Endothelial cell of umbilical vein (primary cell): ENCODE data around the gene EEF1AKMT4. TPM values are rescaled to one million over a fixed set of nuclear protein-coding genes. Genes with fewer than 3 reads are reported as not detected.

ENCODE experiments used
- BruUV-seq: library from RNA; stranded (reverse); fragments of 400-500 nt; replicated peaks from 2 replicates; lab custom pipeline; 2021; lab: Mats Ljungman, UMichigan
- CTCF ChIA-PET: fragments of 300-600, 350-600 bp; sonication (Branson Sonifier 250); formaldehyde crosslinking; loops from one replicate; lab custom pipeline; 2021; ENCODE audit warnings: antibody characterized with exemption, inconsistent platforms; lab: Charles Lee
- POLR2A ChIA-PET: fragments of 300-600, 350-600 bp; sonication (Branson Sonifier 250); formaldehyde crosslinking; loops from one replicate; lab custom pipeline; 2021; ENCODE audit warnings: antibody characterized with exemption, inconsistent platforms; lab: Charles Lee
- DNase-seq: peaks from one replicate; pipeline ENCODE4 v3.0.0-alpha.2; 2011; ENCODE audit warnings: low read depth, low spot score
- FAIRE-seq: peaks from 2 replicates; lab custom pipeline; 2011; peaks lifted over from hg19 to GRCh38; lab: Jason Lieb, UNC
- H2AFZ ChIP-seq: 2 replicates; pipeline ENCODE4 v1.6.0; 2012; ENCODE audit warnings: low read depth, low read length, control low read depth, inconsistent platforms
- H3K27ac ChIP-seq: 2 replicates; pipeline ENCODE4 v1.5.1; 2011; ENCODE audit warnings: low read depth, mild to moderate bottlenecking, control low read depth, low read length, moderate library complexity; ENCODE audit not compliant: insufficient read depth
- H3K27me3 ChIP-seq, 2 experiments: 2 replicates each; pipeline versions ENCODE4 v1.6.0 to v1.6.1; 2011; ENCODE audit warnings: low read length in 2 of 2, mixed read lengths in 1 of 2; ENCODE audit not compliant: control insufficient read depth in 2 of 2, insufficient read depth in 2 of 2
- H3K36me3 ChIP-seq, 2 experiments: 2 replicates in 1 of 2; 3 replicates in 1 of 2; pipeline ENCODE4 v1.5.1; 2011; ENCODE audit warnings: low read length in 2 of 2, mild to moderate bottlenecking in 1 of 2, moderate library complexity in 1 of 2; ENCODE audit not compliant: control insufficient read depth in 2 of 2, insufficient read depth in 2 of 2; ENCODE audit errors: extremely low read depth in 1 of 2
- H3K4me1 ChIP-seq: 3 replicates; pipeline ENCODE4 v1.5.1; 2011; ENCODE audit warnings: mild to moderate bottlenecking, low read length; ENCODE audit not compliant: control insufficient read depth, insufficient read depth; ENCODE audit errors: extremely low read depth
- H3K4me2 ChIP-seq: 2 replicates; pipeline ENCODE4 v1.6.1; 2011; ENCODE audit warnings: low read length, control low read depth, mixed read lengths; ENCODE audit not compliant: insufficient read depth
- H3K4me3 ChIP-seq, 3 experiments: fragments of 200-600 bp in 1 of 3; sonication (generic), shearing (Covaris generic) in 1 of 3; replicated peaks in 1 of 3; 2 replicates each; pipeline ENCODE4 v1.5.1; 2011 to 2016; ENCODE audit warnings: control low read depth in 3 of 3, low read length in 3 of 3, mild to moderate bottlenecking in 2 of 3, inconsistent platforms in 1 of 3, low read depth in 1 of 3, moderate library complexity in 1 of 3; ENCODE audit not compliant: insufficient read depth in 1 of 3
- H3K79me2 ChIP-seq: 2 replicates; pipeline ENCODE4 v1.6.0; 2012; ENCODE audit warnings: low read length, inconsistent platforms; ENCODE audit not compliant: control insufficient read depth, insufficient read depth
- H3K9ac ChIP-seq: replicated peaks from 2 replicates; pipeline ENCODE3; 2011; ENCODE audit warnings: low read length, control low read depth; ENCODE audit not compliant: insufficient read depth; ENCODE audit errors: extremely low read depth
- H3K9me1 ChIP-seq: replicated peaks from 3 replicates; pipeline ENCODE4 v1.6.0; 2011; ENCODE audit warnings: mild to moderate bottlenecking, low read length; ENCODE audit not compliant: control insufficient read depth, insufficient read depth; ENCODE audit errors: extremely low read depth
- H3K9me3 ChIP-seq: replicated peaks from 2 replicates; pipeline ENCODE4 v1.5.1; 2012; ENCODE audit warnings: low read length, inconsistent platforms; ENCODE audit not compliant: control insufficient read depth, insufficient read depth
- H4K20me1 ChIP-seq: replicated peaks from 2 replicates; pipeline ENCODE3; 2011; ENCODE audit warnings: mild to moderate bottlenecking, low read length; ENCODE audit not compliant: control insufficient read depth, insufficient read depth; ENCODE audit errors: extremely low read depth
- EZH2 ChIP-seq: IDR thresholded peaks from 2 replicates; pipeline ENCODE4 v1.6.1; 2012; ENCODE audit warnings: borderline replicate concordance, low read depth, mild to moderate bottlenecking, moderate library complexity, low read length, inconsistent platforms; ENCODE audit not compliant: severe bottlenecking
- FOS ChIP-seq: IDR thresholded peaks from 2 replicates; pipeline ENCODE4 v1.6.1; 2011; ENCODE audit warnings: mild to moderate bottlenecking, low read length, moderate library complexity, borderline replicate concordance; ENCODE audit not compliant: insufficient read depth
- MYC ChIP-seq: IDR thresholded peaks from one replicate; pipeline ENCODE4 v1.6.1; 2011; ENCODE audit warnings: mild to moderate bottlenecking, low read depth, low read length
- POLR2AphosphoS5 ChIP-seq: IDR thresholded peaks from 2 replicates; pipeline ENCODE4 v1.6.1; 2012; ENCODE audit warnings: low read depth, mild to moderate bottlenecking, control low read depth, low read length, moderate library complexity; ENCODE audit not compliant: insufficient read depth
- dilution Hi-C: fragments of 300-500 bp; cut with MboI; formaldehyde crosslinking; loops from one replicate; pipeline ENCODE4 v1.15.0; 2019; ENCODE audit warnings: low sequenced_read_pairs; ENCODE audit not compliant: extremely low pct_ligation_motif_present
- intact Hi-C: fragments of 100-400 bp; cut with micrococcal nuclease; formaldehyde crosslinking; loops from one replicate; pipeline ENCODE4 v1.10.0; 2022
- polyA plus RNA-seq, 4 experiments: library from polyadenylated mRNA; depleted of rRNA in 3 of 4; stranded (reverse) in 3 of 4; unstranded in 1 of 4; fragments of >200 nt; gene quantifications; 2 replicates each; pipeline versions ENCODE4 v1.2.1 to v1.2.3, GENCODE V29; 2011 to 2012; ENCODE audit warnings: missing spikeins in 1 of 4
- total RNA-seq: library from RNA; stranded (reverse); gene quantifications from 2 replicates; pipeline ENCODE4 v1.2.3, GENCODE V29; 2021
- TF ChIP-seq, protein P1 (sequence below): IDR thresholded peaks from 2 replicates; pipeline ENCODE4 v1.6.1; 2011; ENCODE audit not compliant: insufficient read depth, insufficient read length

The EEF1AKMT4 gene
- total and polyA plus RNA-seq, 2 donors (not counting 3 experiments of a cell fraction or from before 2014, with no cell fraction given): 3.4 to 8.0 TPM

DNA sequence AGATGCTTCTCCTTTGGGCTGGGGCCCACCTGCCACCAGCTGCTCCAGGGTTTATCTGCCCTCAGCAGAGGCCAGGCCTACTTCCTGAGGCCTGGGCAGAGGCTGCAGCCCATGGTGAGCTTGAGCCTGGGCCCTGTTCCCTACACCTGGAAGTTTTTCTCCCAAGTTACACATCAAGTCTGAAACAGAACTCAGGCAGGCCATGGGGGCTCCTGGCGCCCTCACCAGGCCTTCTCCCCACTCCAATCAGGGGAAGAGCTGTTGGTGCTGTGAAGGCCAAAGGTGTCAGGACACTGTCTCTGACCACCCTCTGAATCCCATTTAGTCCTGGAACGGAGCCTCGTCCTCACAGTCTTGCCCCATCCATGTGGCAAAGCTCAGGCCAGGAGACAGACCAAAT, 12.8 kb upstream of the EEF1AKMT4 start:
- H3K9me1 ChIP-seq: no peaks in the 10 kb centered on the region
- DNase-seq: no peak
- no peak for FAIRE-seq
- no peak overlapping the region for H2AFZ ChIP-seq
- BruUV-seq: no TSS peak
- POLR2A ChIA-PET: no interaction called here
- no peaks in the 10 kb centered on the region for H3K36me3 ChIP-seq
- dilution Hi-C loops (no loop called here), intact Hi-C loops (no loop called here)
- H3K27ac ChIP-seq: no peak overlapping the region
- H3K9ac ChIP-seq: no peak overlapping the region
- no peak overlapping the region for H3K4me3 ChIP-seq
- TF ChIP-seq, protein P1, sequence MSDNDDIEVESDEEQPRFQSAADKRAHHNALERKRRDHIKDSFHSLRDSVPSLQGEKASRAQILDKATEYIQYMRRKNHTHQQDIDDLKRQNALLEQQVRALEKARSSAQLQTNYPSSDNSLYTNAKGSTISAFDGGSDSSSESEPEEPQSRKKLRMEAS: no peak
- H4K20me1 ChIP-seq: no peaks in the 10 kb centered on the region
- CTCF ChIA-PET: interaction anchor here (5.9 to 8.1 kb wide), 2 partner anchors 9 to 339 kb away, joined by 54 to 98 read pairs; partner anchors contain the start of gene VWA5B2
- no peaks in the 10 kb centered on the region for H3K4me1 ChIP-seq
- H3K9me3 ChIP-seq: no peaks in the 10 kb centered on the region
- no peaks in the 10 kb centered on the region for H3K79me2 ChIP-seq
- no peak overlapping the region for H3K4me2 ChIP-seq
- H3K27me3 ChIP-seq: peaks cover 12 to 13% of the 10 kb centered on the region in 2 experiments

DNA sequence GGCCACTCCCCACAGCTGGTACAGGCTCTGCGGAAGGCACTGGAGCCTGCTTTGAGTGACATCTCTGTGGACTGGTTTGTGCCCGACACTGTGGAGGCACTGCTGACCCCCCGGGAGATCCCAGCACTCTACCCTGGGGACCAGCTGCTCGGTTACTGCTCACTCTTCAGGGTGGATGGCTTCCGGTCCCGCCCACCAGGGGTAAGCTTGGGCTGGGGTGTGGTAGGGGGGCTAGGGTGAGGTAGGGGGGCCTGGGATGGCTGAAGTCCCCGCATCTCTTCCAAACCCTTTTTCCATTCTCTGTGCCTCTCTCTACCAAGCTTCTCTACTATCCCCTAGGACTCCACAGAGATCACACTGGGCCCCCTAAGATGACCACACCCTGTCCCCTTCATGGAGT, 12.3 kb upstream of the EEF1AKMT4 start:
- dilution Hi-C loops: no loop called here

More for the DNA sequence above, 12.3 kb upstream of the EEF1AKMT4 start:
- H3K27ac ChIP-seq: no peak overlapping the region
- H3K27me3 ChIP-seq: peaks cover 6 to 7% of the 10 kb centered on the region in 2 experiments
- no peak for FAIRE-seq
- no peak overlapping the region for H3K4me3 ChIP-seq
- no peaks in the 10 kb centered on the region for H3K79me2 ChIP-seq
- no peaks in the 10 kb centered on the region for H3K9me3 ChIP-seq
- no peaks in the 10 kb centered on the region for H3K36me3 ChIP-seq
- TF ChIP-seq POLR2AphosphoS5 (no peak), FOS (no peak), EZH2 (no peak), MYC (no peak)
- TF ChIP-seq, protein P1: no peak
- H2AFZ ChIP-seq: no peak overlapping the region
- POLR2A ChIA-PET: no interaction called here
- no peak for DNase-seq
- no peaks in the 10 kb centered on the region for H3K9me1 ChIP-seq
- no peaks in the 10 kb centered on the region for H4K20me1 ChIP-seq
- BruUV-seq: no TSS peak
- no peak overlapping the region for H3K4me2 ChIP-seq
- CTCF ChIA-PET: interaction anchor here (1.3 to 8.1 kb wide), 3 partner anchors 10 to 340 kb away, joined by 5 to 98 read pairs (median 54); partner anchors contain the start of gene VWA5B2
- H3K9ac ChIP-seq: no peak overlapping the region
- H3K4me1 ChIP-seq: no peaks in the 10 kb centered on the region
- intact Hi-C loops: no loop called here
